Astrocyte of the cerebellum (primary cell): ENCODE results near the gene SLC19A3.

ENCODE experiments used
- DNase-seq: peaks from one replicate; pipeline ENCODE4 v3.0.0-alpha.2; 2011; ENCODE audit warnings: low read depth
- H3K4me3 ChIP-seq: 2 replicates; pipeline ENCODE4 v1.5.1; 2011; ENCODE audit warnings: mild to moderate bottlenecking, low read depth, low read length, moderate library complexity
- in situ Hi-C: cut with HindIII; loops from 2 replicates; pipeline ENCODE4 v1.10.0; 2017; ENCODE audit warnings: low sequenced_read_pairs
- TF ChIP-seq, protein P1 (sequence below): IDR thresholded peaks from 2 replicates; pipeline ENCODE4 v1.5.1; 2012; ENCODE audit warnings: low read length, low read depth, moderate library complexity, mild to moderate bottlenecking; ENCODE audit errors: missing control alignments

SLC19A3 gene

DNA sequence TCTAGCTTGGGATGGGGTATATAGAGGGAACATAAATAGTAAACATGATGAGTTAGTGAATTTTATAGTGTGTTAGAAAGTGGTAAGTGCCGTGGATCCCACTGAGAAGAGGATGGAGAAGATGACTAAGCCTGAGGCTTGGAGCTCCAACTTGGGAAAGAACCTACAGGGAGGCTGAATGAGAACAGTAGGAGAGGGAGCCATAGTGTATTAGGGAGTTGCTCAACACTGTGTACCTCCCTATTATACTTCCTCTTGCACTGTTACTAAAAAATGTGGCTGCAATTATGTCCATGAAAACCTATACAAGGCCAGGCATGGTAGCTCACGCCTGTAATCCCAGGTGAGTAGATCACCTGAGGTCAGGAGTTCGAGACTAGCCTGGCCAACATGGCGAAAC, 2.9 kb upstream of the SLC19A3 start:
- in situ Hi-C loops: no loop called here
- TF ChIP-seq, protein P1, sequence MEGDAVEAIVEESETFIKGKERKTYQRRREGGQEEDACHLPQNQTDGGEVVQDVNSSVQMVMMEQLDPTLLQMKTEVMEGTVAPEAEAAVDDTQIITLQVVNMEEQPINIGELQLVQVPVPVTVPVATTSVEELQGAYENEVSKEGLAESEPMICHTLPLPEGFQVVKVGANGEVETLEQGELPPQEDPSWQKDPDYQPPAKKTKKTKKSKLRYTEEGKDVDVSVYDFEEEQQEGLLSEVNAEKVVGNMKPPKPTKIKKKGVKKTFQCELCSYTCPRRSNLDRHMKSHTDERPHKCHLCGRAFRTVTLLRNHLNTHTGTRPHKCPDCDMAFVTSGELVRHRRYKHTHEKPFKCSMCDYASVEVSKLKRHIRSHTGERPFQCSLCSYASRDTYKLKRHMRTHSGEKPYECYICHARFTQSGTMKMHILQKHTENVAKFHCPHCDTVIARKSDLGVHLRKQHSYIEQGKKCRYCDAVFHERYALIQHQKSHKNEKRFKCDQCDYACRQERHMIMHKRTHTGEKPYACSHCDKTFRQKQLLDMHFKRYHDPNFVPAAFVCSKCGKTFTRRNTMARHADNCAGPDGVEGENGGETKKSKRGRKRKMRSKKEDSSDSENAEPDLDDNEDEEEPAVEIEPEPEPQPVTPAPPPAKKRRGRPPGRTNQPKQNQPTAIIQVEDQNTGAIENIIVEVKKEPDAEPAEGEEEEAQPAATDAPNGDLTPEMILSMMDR: no peak
- DNase-seq: no peak
- no peak overlapping the region for H3K4me3 ChIP-seq

DNA sequence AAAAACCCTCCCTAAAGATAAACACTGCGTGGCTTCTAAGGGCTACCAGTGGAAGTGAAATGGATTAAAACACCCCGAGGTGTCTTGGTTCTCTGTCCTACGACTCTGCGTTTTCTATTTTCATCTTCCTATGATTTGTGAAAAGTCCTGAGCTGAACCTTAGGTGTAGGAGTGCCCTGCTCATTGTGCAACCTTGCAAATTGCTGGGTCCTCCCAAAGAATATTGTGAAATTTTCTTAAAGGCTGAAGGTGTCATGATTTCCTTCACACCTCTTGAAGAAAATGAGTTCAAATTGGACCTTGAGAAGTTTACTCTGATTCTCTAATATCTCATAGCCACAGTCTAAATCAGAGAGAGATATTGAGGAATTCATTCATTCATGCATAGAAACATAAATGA, 1.8 kb upstream of the SLC19A3 start:
- in situ Hi-C loops: no loop called here
- H3K4me3 ChIP-seq: no peak overlapping the region
- no peak for DNase-seq
- TF ChIP-seq, protein P1: no peak

DNA sequence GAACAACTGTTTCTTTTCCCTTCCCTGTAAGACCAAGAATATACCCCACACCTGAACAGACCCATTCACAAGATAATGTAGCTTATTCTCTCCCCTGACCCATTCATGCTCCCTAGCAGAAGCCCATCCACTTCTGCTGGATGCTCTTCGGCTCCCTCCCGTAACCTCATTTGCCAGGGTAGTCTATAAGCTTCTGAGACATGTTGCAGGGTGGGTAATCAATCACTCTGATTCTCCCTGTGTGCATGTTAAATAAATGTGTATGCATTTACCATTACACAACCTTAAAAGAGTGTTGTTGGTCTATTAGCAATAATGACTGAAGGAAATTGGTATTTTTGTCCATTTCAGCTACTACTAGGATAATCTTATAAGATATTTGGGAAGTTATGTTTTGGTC, 1.3 kb downstream of the SLC19A3 start:
- in situ Hi-C loops: no loop called here
- no peak for DNase-seq
- no peak overlapping the region for H3K4me3 ChIP-seq
- TF ChIP-seq, protein P1: no peak

DNA sequence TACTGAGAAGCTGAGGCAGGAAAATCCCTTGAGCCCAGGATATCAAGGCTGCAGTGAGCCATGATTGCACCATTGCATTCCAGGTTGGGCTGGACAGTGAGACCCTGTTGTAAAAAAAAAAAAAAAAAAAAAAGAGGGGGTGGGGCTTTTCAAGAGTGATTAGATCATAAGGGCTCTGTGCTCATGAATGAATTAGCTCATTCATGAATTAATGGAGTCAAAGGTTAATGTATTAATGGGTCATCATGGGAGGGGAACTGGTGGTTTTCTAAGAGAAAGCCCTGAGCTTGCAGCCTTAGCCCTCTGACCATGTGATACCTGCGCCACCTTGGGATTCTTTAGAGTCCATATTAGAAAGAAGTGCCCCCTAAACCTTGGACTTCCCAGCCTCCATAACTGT, 4.5 kb downstream of the SLC19A3 start:
- in situ Hi-C loops: no loop called here
- TF ChIP-seq, protein P1: no peak
- no peak for DNase-seq
- H3K4me3 ChIP-seq: no peak overlapping the region

DNA sequence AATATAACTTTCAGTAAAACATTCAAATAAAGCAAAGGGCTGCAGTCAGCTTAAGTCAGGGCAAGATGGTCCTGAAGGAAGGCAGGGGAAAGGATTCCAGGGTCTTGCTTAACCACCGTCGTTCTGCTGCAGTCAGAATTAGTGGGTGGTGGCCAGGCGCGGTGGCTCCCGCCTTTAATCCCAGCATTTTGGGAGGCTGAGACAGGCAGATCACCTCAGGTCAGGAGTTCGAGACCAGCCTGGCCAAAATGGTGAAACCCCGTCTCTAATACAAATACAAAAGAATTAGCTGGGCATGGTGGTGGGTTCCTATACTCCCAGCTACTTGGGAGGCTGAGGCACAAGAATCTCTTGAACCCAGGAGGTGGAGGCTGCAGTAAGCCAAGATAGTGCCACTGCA, 6.8 kb downstream of the SLC19A3 start:
- in situ Hi-C loops: no loop called here

DNA sequence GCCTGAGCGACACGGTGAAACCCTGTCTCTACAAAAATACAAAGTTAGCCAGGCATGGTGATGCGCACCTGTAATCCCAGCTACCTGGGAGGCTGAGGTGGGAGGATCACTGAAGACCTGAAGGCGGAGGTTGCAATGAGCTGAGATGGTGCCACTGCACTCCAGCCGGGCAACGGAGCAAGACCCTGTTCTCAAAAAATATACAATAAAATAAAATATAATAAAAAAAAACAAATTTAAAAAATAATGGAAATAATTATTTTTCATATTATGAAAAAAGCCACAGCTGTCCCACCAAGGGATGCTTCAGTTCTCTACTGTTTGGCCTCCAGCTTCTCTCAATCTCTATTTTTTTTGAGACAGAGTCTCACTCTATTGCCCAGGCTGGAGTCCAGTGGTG, 10.4 kb downstream of the SLC19A3 start:
- in situ Hi-C loops: no loop called here

More for the DNA sequence above, 6.8 kb downstream of the SLC19A3 start:
- H3K4me3 ChIP-seq: no peak overlapping the region
- no peak for DNase-seq
- TF ChIP-seq, protein P1: no peak

More for the DNA sequence above, 10.4 kb downstream of the SLC19A3 start:
- no peak overlapping the region for H3K4me3 ChIP-seq
- DNase-seq: no peak
- TF ChIP-seq, protein P1: no peak
